Measurements from ENCODE around the gene SLC7A1. TPM values are rescaled to one million over a fixed set of nuclear protein-coding genes. Genes with fewer than 3 reads are reported as not detected.

SLC7A1 gene
- total RNA-seq, 2 experiments from 2014 or later = 62.8 to 68.2 TPM

DNA sequence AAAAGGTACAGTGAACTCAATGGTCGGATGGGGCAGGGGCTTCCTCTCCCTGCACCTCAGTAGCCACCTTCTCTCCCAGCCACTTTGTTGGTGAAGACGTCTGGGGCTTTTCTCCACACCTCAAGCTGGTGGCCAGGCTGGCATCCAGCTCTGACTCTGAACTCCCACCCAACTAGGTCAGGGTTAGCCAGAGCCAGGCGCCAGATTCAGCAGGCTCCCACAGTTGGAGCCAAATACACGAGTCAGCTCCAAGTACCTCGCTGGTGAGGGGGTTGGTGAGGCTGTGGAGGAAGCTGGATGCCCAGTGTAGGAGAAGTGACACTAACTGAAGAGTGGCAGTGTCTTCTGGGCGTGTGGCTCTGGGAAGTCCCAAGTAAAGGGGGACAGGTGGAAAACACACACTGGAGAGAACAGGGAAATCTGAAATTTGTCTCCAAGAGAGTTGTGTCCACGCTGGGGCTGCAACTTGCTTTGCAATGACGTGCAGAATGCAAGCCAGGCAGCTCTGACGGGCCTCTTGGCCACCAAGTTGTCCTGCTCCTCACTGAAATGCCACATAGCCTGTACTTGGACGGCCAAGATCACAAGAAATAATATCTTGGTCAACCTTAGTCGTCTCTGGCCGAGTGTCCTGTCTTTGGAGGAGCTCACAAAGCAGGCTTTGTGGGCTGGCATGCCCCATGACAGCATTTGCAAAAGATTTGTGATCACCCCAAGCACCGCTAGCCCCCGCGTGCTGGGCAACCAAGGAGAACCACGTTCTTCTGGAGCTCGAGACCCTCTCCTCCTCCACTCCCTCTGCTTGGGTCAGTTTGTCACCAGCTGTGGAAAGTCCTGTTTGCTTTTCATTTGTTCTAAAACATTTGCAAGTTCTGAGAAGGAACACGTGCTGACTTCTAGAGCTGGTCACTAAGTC is 18.1 kb downstream of the SLC7A1 start:
- no peak for DNase-seq
- Mint-ChIP-seq H3K27me3 (no peaks in the 10 kb centered on the region), H3K9me3 (no peaks in the 10 kb centered on the region), H3K36me3 (peaks cover 16% of the 10 kb centered on the region), H3K4me3 (no peak overlapping the region), H3K4me1 (peaks cover 19% of the 10 kb centered on the region), H3K27ac (no peak overlapping the region)
- ATAC-seq (ENCODE audit: low read depth) = no peak
- POLR2A ChIA-PET = interaction anchor here (0.8 kb wide), 1 partner anchor 19 kb away, joined by 4 read pairs; no protein-coding TSS in a partner anchor

DNA sequence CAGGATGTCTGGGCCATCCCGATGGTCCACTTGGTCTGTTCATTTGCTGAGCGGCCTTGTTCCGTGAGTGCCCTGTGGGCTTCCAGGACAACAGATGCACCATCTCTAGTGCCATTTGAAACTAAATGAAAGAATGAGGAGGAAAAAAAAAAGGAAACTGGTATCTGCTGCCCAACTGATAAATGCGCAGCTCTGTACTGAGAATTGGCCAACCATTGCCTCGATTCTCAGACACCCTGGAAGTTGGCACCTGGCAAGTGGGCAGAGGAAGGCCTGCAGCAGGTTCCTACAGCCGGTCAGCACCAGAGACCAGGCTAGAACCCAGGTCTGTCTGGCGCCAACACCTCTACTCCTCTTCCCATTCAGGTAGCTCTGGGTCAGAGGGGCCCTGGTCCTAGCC is 18.9 kb downstream of the SLC7A1 start:
- ATAC-seq (ENCODE audit: low read depth) (no peak), DNase-seq (no peak)
- POLR2A ChIA-PET = interaction anchor here (0.6 to 0.8 kb wide), 3 partner anchors 11 to 180 kb away, joined by 3 to 4 read pairs (median 3); no protein-coding TSS in a partner anchor
- Mint-ChIP-seq H3K9me3 (no peaks in the 10 kb centered on the region), H3K4me3 (no peak overlapping the region), H3K36me3 (peaks cover 16% of the 10 kb centered on the region), H3K27me3 (no peaks in the 10 kb centered on the region), H3K27ac (no peak overlapping the region), H3K4me1 (peaks cover 15% of the 10 kb centered on the region)

DNA sequence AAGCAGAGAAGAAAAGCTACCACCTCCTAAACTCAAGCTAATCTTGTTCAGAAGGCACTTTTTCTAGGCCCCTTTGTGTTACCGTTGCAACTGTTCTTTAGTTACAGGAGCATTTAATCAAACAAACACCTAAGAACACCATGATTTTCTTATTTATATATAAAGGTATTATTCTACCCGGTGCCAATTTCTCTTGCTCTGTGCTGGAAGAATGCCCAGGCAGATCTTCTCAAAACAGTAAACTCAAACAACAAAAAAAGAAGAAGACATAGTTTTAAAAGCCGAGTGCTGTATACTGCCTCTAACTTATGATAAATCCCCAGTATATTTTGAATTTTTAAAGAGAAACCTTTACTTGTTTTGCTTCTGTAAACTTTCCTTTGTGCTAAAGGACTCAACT is 20.4 kb downstream of the SLC7A1 start:
- POLR2A ChIA-PET = no interaction called here
- Mint-ChIP-seq H3K27ac (no peak overlapping the region), H3K4me1 (peaks cover 12% of the 10 kb centered on the region), H3K9me3 (no peaks in the 10 kb centered on the region), H3K27me3 (no peaks in the 10 kb centered on the region), H3K36me3 (peaks cover 14% of the 10 kb centered on the region), H3K4me3 (no peak overlapping the region)
- DNase-seq = no peak
- ATAC-seq (ENCODE audit: low read depth) = no peak

DNA sequence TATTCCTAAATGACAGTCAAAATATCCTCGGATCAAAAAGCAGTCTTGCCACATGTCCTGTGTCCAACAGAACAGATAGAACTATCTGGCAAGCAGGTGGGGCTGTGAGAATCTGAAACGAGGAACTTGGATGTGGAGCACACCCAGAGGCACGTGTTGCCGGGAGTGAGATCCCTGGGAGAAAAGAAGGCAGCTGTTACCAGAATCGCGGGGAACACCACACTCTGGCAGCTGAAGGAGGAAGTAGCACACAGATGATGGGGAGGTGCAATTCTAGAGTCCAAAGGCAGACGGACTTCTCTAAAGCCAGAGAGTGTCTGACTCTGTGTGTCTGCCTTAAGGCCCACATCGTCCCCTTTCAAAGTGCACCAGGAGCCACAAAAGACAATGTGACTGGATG is 22.3 kb downstream of the SLC7A1 start:
- Mint-ChIP-seq H3K36me3 (peaks cover 10% of the 10 kb centered on the region), H3K4me3 (no peak overlapping the region), H3K27ac (peak overlapping the region; percentile 19), H3K9me3 (no peaks in the 10 kb centered on the region), H3K4me1 (peaks cover 12% of the 10 kb centered on the region), H3K27me3 (no peaks in the 10 kb centered on the region)
- no peak for DNase-seq
- POLR2A ChIA-PET = no interaction called here
- no peak for ATAC-seq (ENCODE audit: low read depth)

DNA sequence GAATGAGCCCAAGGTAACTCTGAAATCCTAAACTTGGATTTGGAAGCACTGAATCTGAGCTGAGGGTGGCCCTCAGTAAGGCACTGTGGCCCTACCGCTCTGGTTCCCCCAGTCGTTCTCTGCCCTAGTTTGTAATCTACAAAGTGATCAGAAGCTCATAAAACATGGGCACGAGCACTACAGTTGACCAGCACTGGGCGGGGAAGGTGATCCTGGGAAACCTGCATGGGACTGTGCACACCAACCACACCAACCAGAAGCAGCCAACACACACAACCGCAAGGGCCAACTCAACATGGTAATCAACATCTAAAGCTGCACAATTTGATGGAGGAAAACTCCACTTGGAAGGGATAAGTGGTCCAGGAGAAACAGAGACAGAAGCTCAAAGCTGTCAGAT is 22.9 kb downstream of the SLC7A1 start:
- Mint-ChIP-seq H3K36me3 (peaks cover 10% of the 10 kb centered on the region), H3K9me3 (no peaks in the 10 kb centered on the region), H3K4me1 (peaks cover 12% of the 10 kb centered on the region), H3K4me3 (no peak overlapping the region), H3K27me3 (no peaks in the 10 kb centered on the region), H3K27ac (no peak overlapping the region)
- no peak for DNase-seq
- POLR2A ChIA-PET = no interaction called here
- no peak for ATAC-seq (ENCODE audit: low read depth)

DNA sequence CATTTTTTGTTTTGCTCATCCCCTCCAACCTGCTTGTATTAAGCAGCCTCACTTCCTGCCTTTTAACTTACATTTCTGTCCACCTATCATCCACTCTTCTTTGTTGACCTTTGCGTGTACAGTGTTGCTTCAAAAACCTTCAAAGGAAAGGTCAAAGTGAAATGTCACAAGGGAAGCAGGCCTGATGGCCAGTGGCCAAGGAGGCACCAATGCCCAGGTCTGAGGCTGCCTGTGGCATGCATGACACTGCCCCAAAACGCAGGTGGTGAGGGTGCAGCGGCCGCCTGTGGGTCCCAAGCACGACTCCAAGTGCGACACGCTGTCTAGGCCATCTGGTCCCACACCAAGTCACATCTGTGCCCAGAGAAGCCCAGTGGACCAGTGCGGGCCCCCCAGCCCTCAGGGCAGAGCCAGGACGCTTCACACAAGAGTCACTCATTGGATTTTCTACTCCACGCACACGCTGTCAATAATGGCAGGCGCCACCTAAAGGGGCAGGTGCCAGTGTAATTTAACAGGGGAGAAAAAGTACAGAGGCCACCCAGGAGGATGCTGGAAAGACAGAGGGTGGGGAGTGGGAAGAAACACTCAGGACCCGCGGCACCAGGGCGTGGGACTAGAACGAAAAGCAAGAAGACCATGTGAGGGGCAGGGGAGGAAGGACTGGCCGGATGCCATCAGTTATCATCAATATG is 23.5 kb downstream of the SLC7A1 start:
- DNase-seq = no peak
- Mint-ChIP-seq H3K27me3 (no peaks in the 10 kb centered on the region), H3K27ac (peak overlapping the region; percentile 30), H3K36me3 (peaks cover 10% of the 10 kb centered on the region), H3K4me3 (no peak overlapping the region), H3K9me3 (no peaks in the 10 kb centered on the region), H3K4me1 (peaks cover 12% of the 10 kb centered on the region)
- ATAC-seq (ENCODE audit: low read depth) = no peak
- POLR2A ChIA-PET = no interaction called here

DNA sequence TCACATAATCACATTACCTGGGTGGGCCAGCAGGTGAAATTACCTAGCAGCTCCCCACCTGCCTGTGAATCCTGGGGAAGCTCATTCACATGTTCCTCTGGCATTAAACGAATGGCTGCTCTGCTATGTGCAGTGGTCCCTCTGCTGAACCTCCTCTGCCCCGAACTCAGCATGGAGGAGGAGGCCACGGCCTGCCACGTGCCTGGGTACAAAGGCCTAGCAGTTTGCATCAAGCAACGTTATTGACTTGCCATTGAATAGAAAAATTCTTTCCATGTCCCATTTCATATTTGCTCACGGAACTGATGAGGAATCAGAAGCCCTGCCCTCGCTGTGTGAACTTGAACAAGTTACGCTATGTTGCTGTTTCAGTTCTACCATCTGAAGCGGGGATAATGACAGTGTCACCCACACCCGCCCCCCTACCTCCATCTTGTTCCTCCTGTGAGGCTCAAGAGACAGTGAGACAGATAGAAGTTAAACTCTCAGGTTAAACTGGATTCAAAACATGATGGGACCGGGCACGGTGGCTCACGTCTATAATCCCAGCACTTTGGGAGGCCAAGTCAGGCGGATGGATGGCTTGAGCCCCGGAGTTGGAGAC is 25.3 kb downstream of the SLC7A1 start:
- H3K4me1 Mint-ChIP-seq = peaks cover 15% of the 10 kb centered on the region
- no peak for ATAC-seq (ENCODE audit: low read depth)
- POLR2A ChIA-PET = no interaction called here
- H3K27me3 Mint-ChIP-seq = no peaks in the 10 kb centered on the region
- H3K36me3 Mint-ChIP-seq = peaks cover 7% of the 10 kb centered on the region
- no peak for DNase-seq
- H3K4me3 Mint-ChIP-seq = no peak overlapping the region
- no peaks in the 10 kb centered on the region for H3K9me3 Mint-ChIP-seq
- H3K27ac Mint-ChIP-seq = no peak overlapping the region

DNA sequence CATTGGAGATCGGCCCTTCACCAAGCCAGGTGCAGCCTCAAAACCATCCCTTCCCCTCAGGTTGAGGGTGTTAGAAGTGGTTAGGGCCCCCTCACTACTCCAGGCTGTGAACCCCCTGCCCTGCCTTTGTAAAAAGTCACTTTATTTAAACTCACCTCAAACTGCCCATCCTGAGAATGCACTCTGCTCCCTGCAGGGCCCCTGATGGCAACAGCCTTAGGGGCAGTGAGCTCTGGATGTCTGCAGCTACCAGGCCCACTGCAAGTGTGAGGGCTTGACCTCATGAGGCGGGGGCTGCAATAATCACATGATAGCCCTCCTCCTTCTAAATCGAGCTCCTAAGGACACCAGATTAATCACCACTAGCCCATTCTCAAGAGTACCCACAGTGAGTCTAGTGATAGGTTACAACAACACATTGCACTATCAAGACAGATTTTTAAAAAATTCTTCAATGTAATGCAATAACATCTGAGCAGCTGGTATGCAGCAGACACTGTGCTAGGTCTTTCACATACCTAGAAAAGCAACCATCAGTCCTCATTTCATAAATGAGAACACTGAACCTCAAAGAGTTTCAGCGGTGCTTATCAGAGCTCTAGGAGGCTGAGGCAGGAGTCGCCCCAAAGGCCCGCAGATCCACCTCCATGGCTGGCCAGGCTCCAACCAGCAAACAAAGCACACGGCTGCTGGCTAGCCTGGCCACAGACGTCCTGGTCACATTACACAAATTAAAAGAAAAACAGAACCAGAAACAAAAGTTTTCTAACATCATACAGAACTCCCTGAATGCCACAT is 26.0 kb downstream of the SLC7A1 start:
- no peak overlapping the region for H3K4me3 Mint-ChIP-seq
- ATAC-seq (ENCODE audit: low read depth) = no peak
- peaks cover 6% of the 10 kb centered on the region for H3K36me3 Mint-ChIP-seq
- no peaks in the 10 kb centered on the region for H3K9me3 Mint-ChIP-seq
- no peaks in the 10 kb centered on the region for H3K27me3 Mint-ChIP-seq
- POLR2A ChIA-PET = no interaction called here
- no peak overlapping the region for H3K27ac Mint-ChIP-seq
- DNase-seq = no peak
- H3K4me1 Mint-ChIP-seq = peaks cover 16% of the 10 kb centered on the region

DNA sequence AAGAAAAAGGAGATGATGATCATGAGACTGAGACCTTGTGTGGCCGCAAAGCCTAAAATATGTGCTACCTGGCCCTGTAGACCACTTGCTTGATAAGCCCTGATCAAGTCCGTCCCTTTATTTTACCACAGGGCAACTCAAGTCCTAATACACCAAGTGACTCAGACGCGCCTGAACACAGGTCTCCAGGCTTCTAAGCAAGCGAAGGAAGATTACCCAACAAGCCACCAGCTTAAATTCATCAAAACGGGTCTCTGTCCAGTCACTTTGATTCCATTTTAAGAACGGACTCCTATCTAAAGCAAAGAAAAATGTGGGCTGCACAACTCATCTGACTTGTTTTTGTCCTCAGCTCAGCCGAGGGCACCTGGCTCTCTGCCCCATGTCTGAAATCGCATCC is 26.8 kb downstream of the SLC7A1 start:
- H3K27me3 Mint-ChIP-seq = no peaks in the 10 kb centered on the region
- peaks cover 3% of the 10 kb centered on the region for H3K36me3 Mint-ChIP-seq
- no peak for ATAC-seq (ENCODE audit: low read depth)
- no peak overlapping the region for H3K27ac Mint-ChIP-seq
- H3K4me1 Mint-ChIP-seq = peaks cover 12% of the 10 kb centered on the region
- no peak for DNase-seq
- H3K4me3 Mint-ChIP-seq = no peak overlapping the region
- H3K9me3 Mint-ChIP-seq = no peaks in the 10 kb centered on the region
- POLR2A ChIA-PET = no interaction called here

DNA sequence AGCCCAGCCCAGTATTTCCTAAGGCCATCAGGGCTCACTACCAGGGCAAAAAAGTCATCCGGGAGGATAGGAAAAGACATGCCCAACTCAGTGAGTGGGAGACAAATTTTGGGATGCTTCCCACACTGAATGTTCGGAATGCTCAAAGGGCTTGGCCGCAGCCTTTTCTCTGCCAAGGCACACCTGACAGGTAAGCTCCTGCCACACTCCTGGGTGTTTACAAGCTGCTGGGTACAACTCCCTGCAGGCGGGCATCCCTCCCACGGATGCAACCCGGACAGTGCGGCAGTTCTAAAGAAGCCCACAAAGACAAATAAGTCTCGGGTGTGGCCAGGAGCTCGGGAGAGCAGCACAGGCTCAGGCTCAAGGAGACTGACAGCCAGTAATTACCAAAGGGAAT is 28.1 kb downstream of the SLC7A1 start:
- peaks cover 8% of the 10 kb centered on the region for H3K4me1 Mint-ChIP-seq
- ATAC-seq (ENCODE audit: low read depth) (no peak), DNase-seq (no peak)
- H3K27ac Mint-ChIP-seq = no peak overlapping the region
- no peak overlapping the region for H3K4me3 Mint-ChIP-seq
- H3K36me3 Mint-ChIP-seq = peaks cover 3% of the 10 kb centered on the region
- POLR2A ChIA-PET = interaction anchor here (1.3 kb wide), 1 partner anchor 29 kb away, joined by 4 read pairs; no protein-coding TSS in a partner anchor
- H3K27me3 Mint-ChIP-seq = no peaks in the 10 kb centered on the region
- H3K9me3 Mint-ChIP-seq = no peaks in the 10 kb centered on the region

DNA sequence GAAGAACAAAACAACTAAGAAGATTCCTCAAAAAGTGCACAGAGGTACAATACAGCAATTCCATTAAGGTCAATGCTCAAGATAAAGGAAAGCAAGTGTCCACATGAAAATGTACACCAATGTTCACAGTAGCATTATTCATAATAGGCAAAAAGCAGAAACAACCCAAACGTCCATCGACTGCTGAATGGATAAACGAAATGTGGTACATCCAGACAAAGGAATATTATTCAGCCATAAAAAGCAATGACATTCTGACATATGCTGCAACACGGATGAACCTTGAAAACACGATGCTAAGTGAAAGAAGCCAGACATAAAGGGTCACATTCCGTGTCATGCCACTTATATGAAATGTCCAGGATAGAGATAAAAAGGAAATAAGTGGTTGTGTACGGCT is 29.3 kb downstream of the SLC7A1 start:
- ATAC-seq (ENCODE audit: low read depth) = no peak
- POLR2A ChIA-PET = interaction anchor here (1.3 kb wide), 1 partner anchor 30 kb away, joined by 4 read pairs; no protein-coding TSS in a partner anchor
- Mint-ChIP-seq H3K27me3 (no peaks in the 10 kb centered on the region), H3K9me3 (no peaks in the 10 kb centered on the region), H3K4me1 (peaks cover 11% of the 10 kb centered on the region), H3K4me3 (no peak overlapping the region), H3K36me3 (peaks cover 4% of the 10 kb centered on the region), H3K27ac (no peak overlapping the region)
- DNase-seq = no peak

DNA sequence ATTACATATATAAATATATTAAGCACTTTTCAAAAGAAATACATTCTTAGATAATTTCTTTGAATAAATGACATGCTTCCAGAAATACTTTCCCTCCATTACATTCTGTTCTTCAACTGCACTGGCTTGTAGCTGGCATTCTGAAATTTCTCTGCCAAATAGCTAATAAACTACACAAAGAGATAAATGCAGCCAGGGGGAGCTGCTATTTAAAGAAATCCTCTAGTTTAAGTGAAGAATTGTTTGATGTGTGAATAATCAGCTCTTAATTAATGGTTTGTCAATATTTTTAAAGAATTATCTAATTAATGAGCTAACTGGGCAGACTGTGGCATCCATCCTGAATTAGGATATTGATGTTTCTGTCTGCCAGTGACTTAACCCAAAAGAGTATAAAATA is 30.7 kb downstream of the SLC7A1 start:
- Mint-ChIP-seq H3K36me3 (peaks cover 3% of the 10 kb centered on the region), H3K27me3 (no peaks in the 10 kb centered on the region), H3K4me3 (no peak overlapping the region), H3K4me1 (peaks cover 11% of the 10 kb centered on the region), H3K9me3 (no peaks in the 10 kb centered on the region), H3K27ac (no peak overlapping the region)
- no peak for ATAC-seq (ENCODE audit: low read depth)
- DNase-seq = no peak
- POLR2A ChIA-PET = no interaction called here

DNA sequence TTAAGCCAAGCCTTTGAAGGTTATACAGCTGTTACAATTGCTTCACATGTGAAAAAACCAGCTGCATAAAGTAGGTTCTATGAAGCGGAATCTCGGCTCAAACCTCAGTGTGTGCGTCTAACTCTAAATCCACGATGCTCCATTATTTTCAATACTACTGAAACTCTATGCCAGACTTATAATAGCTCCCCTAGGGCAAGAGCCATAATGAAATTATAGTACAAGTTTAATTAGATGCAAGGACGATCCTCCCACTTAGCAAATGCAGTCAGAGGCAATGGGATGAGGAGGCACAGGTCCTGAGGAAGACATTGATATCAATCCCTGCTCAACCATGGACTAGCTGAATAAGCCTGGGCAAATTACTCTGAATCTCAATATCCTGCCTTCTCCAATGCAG is 31.1 kb downstream of the SLC7A1 start:
- no peaks in the 10 kb centered on the region for H3K9me3 Mint-ChIP-seq
- H3K27ac Mint-ChIP-seq = no peak overlapping the region
- no peaks in the 10 kb centered on the region for H3K27me3 Mint-ChIP-seq
- peaks cover 11% of the 10 kb centered on the region for H3K4me1 Mint-ChIP-seq
- POLR2A ChIA-PET = no interaction called here
- H3K36me3 Mint-ChIP-seq = peaks cover 3% of the 10 kb centered on the region
- H3K4me3 Mint-ChIP-seq = no peak overlapping the region
- no peak for DNase-seq
- no peak for ATAC-seq (ENCODE audit: low read depth)

Measured in activated naive CD8-positive, alpha-beta T cell treated with anti-CD3 and anti-CD28 coated beads, Interleukin-2, amount 10 ng/mL, durations not matched to agents 7 days and 5 days (primary cell).